Activated T-cell treated with anti-CD3 and anti-CD28 coated beads, Interleukin-2, amount 50 U/mL, for 48 hours (primary cell): Measurements from ENCODE around the gene UBC.

Experiments
- DNase-seq, 2 experiments: peaks; one replicate each; pipeline ENCODE4 v3.0.0-alpha.2; 2020

The UBC gene

DNA sequence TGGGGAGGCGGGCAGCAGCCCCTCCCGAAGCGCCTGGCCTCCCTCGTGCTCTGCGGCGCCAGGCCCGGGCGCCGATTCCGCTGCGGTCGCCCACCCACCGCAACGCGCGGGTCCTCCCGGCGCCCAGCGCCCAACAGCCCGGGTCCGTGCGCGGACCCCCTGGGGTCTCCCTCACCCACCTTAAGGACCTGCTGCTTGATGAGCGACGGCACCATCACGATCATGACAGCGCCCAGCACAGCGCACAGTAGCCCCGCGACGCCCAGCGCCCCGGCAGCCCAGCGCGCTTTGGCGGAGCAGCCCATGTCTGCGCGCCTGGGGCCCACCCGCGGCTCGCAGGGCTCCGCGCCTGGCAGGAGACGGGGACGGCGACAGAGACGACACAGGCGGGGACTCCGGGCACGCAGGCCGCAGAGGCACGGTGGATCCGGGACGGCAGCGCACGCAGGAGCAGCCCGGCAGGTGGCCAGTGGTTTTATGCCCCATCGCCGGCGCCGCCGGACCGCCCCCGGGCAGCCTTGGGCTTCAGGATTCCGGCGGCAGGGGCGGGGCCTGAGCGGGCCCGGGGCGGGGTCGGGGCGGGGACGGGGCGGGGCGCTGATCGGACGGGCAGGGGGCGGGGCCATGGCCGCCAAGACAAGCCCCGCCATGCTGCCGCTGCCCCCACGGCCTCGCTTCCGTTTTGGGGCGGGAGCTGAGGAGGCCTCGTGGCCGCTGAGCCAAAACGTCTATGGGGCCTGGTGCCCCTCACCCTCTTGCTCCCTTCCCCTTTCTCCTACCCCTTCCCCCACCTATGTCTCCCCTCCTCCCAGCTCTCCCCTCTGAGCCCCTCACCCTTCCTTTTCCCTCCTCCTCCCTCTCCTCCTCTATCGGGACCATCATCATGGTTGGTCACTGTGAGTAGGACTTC is 50.8 kb downstream of the UBC start, which contains the start of gene SCARB1:
Gene SCARB1, minus strand, starts transcription at position 449 of the 910 bp plus-strand sequence. Its CDS starts 144 bp downstream, at position 305.
- DNase-seq, result peak; percentile 89 to 91

DNA sequence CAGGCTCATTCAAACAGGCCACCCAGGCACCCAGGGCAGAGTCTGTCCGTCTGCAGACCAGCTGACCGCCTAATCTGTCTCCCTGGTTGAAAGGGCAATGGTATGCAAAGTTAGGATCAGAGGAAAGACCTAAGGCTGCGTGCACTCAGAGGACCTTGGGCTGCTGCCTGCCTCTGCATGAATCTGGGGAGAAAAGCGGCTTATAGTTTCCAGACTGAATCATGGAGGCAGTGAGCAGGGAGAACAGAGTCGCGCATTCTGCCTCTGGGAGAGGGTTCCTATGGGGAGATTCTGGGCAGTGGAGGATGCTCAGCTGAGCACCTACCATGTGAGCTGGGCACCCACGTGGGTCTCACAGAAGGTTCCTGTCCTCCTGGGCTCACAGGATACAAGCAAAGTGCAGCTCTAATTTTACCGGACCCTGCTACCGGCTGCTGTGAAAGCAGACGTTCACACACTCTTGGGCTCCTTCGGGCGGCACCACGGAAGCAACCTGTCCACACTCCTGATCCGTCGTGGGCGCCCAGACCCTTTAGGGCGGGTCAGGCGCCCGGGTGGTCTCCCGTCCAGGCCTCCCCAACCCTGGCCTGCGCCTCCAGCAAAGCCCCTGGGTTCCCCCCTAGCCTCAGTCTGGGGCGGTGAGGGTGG is 51.6 kb downstream of the UBC start:
- peak; percentile 41 to 51 for DNase-seq

DNA sequence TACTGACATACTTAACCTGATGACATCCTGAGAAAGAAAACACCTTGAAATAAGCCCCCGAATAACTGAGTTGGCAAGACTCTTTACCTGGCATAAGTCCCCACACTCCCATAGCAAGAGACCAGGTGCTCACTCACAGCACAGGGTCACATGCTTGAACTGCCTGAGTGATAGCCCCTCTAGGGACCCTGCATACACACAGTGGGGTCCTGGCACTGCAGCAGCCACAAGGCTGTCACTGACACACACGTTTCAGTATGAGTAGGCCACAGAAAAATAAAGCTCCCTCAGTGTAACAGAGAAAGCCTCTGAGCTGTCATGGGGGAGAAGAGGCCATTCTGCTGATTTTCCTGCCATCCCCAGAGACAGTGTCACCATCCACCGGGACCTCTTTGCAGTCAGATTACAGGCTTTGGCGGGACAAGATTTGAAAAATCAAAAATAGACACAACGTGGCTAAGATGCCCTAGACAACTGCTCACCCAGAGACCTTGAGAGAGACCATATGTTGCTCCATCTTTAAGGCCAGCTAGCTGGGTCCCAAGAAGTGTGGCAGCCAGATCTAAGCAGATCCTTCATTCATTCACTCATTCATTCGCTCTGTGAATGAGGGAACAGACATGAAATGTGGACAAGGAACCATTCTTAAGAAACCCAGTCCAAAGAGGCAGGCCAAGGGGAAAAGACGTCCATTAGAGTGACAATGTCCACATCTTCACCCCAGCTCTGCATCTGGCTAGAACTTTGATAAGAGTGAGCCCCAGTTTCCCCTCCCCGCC is 52.4 kb downstream of the UBC start:
- DNase-seq, result peak in 1 of 2 experiments; percentile 37
